GM18873 (cell line): ENCODE data around the gene LHX5.

Experiments
- ATAC-seq: cut with Tn5 transposase; IDR thresholded peaks from one replicate; pipeline ENCODE4 v1.9.1; 2021; ENCODE audit warnings: mild to moderate bottlenecking, moderate library complexity, moderate number of reproducible peaks; ENCODE audit not compliant: unreplicated experiment, low FRiP score

LHX5 gene

DNA sequence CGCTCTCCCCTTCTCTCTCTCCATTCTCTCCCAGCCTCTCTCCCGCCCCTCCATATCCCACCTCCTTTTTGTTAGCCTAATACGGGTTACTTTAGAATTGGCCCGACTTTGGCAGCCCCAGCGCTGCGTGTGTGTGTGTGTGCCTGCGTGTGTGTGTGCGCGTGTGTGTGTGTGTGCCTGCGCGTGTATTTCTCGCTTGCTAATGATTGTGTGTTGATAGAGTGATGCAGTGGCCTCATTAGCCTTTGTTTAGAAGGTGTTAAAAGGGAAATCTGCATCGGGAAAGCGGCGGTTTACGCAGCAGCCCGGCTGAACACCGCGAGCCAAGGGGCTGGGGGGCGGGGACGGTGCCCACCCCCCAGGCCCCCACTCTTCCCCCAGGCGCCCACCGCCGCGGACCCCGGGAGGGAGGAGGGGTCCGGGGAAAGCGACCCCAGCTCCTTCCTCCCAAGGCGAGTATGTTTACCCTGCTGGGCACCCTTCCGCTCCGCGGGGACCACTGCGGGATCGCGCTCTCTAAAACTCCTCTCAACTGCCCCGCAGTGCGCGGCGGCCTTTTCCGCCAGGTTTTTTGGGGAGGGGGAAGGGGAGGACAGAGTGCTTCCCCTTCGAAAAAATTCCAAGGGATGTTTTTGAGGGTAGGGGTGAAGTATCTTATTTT, 6.8 kb upstream of the LHX5 start:
- no peak for ATAC-seq

DNA sequence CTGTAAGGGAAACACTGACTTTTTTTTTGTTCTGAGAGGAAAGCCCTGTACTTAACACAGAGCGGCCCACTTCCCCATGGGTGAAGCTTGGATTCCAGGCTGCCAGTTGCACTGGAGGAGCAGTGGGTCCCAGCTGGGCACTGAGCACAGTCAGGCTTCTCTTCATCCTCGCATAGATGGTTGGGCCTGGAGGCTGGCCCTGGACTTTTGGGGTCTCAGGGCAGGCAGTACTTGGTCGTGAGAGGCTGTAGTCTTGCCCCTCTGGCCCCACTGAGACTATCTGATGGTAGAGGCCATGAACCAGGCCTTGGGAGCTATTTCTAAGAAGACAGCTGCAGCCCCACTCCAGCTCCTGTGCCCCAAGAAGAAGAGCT, 6.2 kb upstream of the LHX5 start:
- ATAC-seq, result no peak

DNA sequence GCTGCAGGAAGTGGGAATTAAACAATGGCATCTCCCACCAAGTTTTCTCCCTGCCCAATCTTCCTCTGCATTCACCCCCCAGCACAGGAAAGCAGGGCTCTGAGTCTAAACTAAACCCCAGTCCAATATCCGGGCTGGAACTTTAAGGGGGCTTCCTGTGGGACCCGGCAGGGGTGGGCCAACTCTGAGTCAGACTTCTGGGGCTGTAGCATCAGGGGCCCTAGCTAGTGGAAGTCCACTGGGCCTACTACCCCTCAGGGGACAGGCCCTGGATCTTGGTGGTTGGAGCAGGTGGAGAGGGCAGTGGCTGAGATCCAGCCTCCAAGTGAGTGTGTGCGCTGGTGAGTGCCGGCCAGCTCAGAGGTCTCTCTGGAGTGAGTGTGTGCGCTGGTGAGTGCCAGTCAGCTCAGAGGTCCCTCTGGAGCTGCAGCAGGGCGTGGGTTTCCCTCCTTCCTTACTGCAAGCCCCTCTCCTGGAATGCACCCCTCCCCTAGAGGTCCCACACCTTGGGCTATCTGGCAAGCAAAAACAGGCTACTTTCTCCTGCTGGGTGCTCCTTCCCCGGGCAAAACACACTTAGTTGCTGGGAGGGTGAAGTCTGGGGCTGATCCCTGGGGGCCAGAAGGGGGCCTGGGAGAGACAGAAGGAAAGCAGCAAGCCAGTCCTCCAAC, 5.6 kb upstream of the LHX5 start:
- no peak for ATAC-seq

DNA sequence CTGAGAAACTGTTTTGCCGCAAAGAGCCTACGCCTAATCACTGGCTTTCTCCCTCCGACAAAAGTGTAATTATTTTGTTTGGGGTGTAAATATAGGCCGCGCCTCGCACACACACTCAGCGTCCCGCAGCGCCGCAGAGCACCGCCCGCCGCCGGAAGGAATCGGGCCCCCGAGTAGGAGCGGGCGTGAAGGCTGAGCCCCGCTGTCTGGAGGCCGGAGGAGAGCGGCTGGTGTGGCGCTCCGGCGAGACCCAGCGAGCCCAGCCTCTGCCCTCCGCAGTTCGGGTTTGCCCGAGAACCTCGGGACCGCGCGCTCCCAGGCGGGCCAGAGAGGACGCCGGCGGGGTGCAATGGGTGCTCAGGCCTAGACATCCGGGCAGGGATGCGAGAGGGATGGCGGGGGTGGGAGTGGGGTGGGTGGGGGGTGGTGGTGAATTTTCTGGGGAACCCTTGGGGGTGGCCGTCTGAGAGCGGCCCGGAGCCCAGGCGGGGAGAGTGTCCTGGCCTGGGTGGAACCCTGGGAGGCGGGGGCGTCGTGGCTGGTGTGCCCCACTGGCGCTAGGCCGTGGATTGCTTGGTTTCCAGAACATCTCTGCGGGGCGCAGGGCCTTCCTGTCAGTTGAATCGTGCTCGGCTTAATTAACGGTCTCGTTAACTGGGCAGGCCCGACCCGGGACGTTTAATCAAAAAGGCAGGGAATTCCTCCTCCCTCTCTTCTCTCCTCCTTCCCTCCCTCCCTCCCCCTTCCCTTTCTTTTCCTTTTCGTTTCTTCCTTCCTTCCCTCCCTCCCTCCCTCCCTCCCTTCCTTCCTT, 4.7 kb upstream of the LHX5 start:
- ATAC-seq, result no peak

DNA sequence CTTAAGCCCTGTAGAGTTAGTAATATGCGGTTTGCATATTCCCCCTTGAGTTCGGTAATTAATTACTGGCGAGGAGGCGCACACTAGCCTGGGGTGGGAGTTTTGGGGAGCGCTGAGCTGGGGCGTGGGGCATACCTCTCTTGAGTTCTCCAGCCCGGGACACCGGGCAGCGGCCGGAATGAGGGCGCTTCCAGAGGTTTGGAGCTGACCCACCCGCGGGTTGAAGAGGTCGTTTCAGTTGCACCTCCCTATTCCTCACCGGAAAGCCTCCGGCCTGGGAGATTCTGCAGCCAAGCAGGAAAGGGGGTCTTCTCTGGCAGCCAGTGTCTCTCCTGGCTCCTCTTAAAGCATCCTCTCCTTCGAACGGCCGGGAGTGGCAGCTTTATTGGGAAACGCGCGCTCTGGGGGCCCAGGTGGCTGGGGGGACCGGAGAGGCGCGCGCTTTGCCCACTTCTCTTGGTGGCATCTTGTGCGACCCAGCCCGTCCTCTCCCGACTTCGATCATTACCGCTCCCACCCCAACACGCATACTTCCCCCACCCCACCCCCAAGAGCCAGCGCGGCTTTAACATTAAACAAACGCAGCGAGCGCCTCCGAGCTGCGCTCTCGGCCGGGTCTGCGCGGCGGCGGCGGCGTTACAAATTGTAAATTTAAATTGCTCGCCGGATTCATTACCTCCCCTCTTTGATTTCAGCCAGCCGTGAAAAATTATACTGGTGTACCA, 3.9 kb upstream of the LHX5 start:
- ATAC-seq, result no peak

DNA sequence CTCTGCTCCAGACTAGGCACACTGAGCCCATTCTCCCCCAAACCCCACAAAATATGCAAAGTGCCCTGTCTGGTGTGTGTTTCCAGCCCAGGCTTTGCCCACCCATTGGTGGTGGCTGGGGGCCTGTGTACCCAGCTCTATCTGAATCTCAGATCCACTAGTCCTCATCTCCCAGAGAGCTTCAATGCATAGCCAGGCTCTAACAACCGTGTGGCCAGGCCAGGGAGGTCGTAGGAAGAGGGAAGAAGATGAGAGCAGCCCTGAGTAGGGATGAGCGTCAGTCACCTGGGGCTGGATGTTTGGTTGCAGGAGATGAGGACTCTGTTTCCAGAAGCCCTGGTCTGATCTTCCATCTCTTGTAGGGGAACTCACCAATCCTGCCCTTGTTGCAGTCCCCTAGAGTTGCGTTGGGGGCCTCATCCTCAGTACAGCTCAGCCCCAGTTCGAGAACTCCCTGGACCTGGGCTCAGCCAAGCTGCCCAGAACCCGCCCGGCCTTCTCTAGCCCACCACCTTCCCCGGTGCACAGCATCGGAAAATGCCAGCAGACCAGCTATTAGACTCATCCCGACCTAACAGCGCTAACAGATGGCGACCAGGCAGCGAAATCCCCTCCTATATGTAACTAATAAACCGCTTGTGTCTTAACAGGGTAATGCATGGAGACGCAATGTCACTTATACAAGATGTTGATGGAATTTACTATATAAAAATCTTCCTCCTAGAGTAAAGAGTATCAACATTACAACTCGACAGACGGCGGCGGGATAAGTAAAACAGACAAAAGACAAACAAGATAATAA, 3.2 kb upstream of the LHX5 start:
- no peak for ATAC-seq

DNA sequence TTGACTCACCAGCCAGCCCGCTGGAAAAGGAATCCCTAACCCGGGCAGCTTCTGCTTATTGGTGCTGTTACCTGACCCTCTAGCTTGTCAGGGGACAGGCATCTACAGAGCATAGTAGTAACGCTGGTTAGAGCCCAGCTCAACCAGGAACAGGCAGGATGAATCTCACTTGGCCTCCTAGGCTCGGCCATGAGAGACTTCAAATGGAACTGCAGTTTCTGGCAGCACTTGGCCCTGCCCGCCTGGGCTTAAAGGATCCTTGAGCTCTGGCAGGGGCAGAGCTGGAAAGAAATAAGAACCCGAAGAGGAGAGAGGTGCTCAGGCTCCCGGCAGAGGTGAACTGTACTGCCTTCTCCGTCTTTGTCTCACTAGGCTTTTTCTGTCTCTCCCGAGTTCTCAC, 2.3 kb upstream of the LHX5 start:
- ATAC-seq, result no peak

DNA sequence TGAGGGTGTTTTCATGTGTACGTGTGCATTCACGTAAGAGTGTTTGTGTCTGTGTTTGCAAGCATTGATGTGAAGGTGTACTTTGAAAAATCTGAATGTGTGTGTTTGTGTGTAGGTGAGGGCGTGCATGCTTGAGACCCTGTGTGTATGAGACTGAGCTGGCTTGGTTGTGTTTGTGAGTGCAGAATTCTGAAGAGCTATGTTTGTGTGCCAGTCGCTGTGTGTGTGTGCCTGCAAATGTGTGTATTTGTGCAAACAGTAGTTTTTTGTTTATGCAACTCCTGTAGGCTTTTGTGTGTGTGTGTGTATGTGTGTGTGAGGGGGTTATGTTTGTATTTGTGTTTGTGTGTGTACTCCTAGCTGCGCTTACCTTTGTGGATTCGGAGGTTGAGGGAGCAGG, 1.7 kb upstream of the LHX5 start:
- no peak for ATAC-seq

DNA sequence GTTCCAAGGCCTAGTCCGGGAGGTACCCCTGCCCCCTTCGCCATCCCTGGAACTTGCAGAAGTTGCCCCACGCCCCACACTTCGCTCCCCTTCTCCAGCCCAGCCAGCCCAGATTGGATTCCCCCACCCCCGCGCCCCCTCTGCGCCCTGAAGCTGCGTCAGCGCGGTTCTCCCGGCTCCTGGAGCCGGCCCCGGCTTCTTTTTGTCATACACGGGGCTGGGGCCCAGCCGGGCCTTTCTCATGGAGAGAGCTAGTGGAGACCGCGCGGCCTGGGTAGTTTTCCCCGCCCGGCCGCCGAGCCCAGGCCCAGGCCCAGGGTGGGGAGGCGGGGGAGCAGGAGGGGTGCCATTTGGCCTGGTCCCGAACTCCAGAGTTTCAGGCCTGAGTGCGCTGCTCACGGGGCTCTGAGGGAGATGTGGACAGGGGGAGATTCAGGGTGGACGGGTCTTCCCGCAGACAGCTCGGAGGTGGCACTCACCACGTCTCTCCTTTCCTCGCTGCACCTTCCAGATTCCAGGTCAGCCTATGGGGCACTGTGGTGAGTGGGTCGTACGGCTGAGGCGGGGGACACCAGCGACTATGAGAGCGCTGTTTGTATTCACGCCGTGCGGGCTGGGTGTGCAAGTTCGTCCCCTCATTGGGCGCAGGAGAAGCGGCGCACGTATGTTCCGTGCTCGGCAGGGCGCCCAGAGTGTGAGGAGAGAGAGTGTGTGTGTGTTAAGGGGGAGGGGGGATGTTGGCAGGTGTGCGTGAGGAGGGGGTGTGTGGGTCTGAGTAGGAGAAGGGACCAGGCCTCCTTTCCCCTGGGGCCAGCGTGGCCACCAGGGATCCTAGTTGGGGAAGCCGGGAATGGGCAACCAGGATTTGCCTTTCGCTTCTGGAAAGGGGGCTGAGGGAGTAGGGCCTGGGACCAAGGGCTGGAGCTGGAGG, 785 bp upstream of the LHX5 start:
- no peak for ATAC-seq

DNA sequence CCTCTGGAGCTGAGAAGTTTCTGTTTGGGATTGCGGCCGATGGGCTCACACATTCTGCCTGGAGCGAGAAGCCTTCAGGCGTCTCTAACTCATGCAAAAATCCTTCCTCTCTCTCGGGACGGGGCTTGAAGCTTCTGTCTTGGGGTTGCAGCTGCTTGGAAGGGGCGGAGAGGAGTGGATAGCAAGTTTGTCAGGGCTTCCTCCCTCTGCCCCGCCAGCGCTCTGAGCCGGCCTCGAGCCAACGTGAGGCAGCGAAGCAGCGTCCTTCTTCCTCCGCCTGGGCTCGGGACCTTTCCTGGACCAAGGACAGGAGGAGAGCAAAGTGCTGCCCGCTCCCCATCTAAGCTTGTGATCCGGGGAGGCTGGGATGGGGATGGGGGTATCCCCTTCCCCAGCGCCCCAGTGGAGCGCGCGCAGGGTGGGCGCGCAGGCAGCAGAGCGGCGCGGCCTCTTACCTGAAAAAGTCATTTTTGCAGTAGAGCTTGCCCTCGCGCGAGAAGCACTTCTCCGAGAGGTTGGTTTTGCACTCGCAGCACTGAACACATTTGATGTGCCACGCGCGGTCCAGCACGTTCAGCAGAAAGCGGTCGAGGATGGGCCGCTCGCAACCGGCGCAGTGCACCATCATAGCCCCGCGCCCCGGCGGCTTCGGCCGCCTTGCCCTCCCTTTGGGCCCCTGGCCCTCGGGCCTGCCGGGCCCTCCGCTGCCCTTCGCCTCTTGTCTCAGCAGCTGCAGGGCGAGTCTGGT, 626 bp downstream of the LHX5 start:
- ATAC-seq, result no peak

DNA sequence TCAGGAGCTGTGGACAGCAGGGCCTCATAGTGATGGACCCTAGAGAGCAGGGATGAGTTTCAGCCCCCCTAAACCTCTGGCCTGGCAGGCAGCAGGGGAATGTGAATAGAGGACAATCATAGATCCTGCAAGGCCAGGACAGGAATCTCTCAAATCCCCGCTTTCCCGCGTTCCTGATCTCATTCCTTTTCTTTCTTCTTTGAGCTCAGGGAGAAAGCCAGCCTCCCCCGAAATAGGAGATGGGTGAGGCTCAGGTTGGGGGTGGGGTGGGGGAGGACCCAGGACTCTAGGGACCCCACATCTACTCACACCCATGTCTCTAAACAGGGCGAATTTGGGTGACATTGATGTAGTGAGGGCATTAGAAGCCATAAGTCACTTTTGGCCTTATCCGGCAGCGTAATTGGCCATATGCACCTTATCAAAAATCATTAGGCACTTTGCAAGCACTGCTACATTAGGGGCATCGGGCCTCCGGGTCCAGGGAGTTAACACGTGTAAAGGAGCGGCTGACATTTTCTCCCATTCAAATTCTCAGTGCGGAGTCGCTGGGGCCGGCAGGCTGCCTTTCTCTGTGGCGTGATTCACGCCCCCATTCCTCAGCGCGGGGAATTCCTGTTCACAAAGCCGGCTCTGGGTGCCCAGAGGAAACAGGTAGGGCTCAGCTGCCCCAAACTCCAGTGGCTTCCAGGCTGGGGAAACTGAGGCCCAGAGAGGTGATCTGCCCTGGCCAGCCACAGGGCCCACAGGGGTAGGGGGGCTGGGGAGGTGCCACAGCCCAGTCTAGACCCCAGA, 1.5 kb downstream of the LHX5 start:
- no peak for ATAC-seq

DNA sequence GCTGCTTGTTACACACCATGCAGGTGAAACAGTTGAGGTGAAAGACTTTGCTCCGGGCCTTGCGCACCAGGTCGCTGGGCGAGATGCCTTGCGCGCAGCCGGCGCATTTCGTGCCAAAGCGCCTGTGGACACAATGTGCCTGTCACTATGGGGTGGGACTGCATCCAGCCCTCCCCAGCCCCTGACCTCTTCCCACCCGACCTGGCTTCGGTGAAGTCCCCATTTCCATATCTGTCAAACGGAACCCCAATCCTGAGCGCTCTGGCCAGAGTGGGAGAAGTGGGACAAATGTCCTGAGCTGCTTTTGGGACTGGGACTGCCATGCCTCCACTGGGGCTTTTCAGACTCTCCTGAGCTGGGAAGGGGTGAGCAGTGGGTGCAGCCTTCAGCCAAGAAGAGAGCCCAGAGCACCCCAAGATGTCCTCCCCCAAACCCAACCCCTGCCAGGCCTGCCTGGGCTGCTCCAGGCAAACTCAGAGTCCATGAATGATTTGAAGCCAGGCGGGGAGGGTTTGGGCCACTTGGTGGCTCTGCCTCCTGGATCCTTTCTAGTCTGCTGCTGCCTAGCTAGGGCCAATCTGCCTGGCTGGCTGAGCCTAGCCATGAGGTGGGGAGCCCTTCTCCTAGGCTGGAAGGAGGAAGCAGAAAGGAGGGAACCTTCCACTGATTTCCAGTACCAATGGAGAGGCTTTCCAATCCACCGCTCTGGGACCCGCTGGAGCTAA, 2.3 kb downstream of the LHX5 start:
- ATAC-seq, result no peak

DNA sequence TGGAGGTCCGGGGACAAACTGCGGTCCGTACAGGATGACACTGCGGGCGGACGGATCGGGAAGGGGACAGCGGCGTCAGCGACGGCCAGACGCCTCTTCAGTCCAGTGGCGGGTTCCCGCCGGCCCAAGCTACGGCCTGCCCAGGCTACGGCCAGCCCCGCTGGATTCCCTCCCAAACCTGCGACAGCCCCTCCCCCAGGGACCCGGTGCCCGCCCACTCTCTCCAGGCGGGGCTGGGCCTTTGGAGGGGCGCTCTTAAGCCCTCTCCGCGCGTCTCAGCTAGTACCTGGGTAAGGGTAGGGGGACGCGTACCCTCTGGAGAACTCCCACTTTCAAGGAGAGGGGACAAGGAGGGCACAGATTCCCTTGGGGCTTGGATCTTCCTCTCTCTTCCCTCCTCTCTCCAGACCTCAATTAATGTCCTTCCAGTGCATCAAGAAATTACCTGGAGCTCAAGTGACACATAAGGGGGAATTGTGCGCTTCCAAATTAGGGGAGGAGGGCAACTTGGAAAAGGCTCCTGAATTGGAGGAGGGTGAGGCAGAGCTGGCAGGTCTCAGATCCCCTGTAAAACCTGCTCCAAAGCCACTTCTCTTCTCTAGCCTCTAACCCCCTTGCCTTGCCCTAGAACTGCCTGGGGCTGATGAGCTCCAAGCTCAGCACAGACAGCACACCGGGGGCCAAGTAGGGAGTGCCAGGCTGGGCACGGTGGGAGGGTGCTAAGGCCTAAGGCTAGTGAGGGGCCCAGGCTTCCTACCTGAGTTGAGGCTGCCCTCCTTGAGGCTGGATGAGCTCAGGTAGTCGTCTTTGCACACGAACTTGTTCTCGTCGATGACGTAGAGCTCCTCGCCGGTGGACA, 3.1 kb downstream of the LHX5 start:
- no peak for ATAC-seq

DNA sequence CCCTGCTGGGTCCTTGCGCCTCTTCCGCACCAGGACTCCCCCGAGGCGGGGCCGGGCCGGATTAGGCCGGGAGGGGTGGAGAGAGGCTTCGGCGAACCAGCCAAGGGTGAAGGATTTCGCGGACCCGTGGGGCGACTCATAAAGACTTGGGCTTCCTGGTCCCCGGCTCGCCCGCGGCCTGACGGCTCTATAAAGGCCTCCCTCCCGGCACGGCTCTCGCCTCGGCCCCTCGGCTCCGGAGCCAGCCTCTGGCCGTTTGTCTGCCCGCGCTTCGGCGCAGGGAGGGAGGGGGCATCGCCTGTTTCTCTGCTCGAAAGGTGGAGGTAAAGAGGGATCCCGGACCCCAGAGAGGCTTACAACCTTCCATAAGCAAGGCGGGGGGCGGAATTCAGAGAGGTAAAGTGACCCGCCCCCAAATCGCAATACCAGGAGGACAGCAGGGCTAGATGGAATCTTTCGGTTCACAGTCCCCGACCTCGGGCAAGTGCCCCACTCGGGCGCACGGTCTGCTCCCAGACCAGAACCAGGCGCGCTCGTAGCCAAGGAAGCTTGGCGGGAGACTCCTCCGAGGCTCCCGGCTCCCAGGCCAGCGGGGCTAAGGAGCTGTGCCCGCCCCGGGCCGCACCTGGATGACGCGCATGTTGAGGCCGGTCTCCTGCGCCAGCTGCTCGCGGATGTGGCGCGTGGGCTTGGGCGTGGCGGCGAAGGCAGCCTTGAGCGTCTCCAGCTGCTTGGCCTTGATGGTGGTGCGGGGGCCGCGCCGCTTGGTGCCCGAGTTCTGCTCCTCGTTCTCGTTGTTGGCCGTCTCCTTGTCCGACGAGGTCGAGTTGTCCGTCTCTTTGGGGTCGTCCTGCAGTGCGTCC, 3.9 kb downstream of the LHX5 start:
- no peak for ATAC-seq

DNA sequence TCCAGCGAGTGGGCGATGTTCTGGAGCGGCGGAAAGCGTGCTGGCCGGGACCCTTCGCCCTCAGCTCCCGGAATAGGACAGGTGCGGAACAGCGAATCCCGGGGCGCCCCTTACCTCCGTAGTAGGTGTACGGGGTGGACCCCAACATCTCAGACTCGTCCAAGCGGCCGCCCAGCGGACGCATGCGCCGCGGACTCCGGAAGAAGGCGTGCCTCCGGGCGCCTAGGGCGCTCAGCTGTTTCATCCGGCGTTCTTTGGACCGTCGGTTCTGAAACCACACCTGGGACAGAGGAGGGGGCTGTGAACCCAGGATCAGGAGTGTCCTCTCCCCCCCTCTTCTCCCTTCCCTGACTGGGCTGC, 4.5 kb downstream of the LHX5 start:
- no peak for ATAC-seq
